Measurements from ENCODE around the gene GORASP2.

Gene GORASP2

DNA sequence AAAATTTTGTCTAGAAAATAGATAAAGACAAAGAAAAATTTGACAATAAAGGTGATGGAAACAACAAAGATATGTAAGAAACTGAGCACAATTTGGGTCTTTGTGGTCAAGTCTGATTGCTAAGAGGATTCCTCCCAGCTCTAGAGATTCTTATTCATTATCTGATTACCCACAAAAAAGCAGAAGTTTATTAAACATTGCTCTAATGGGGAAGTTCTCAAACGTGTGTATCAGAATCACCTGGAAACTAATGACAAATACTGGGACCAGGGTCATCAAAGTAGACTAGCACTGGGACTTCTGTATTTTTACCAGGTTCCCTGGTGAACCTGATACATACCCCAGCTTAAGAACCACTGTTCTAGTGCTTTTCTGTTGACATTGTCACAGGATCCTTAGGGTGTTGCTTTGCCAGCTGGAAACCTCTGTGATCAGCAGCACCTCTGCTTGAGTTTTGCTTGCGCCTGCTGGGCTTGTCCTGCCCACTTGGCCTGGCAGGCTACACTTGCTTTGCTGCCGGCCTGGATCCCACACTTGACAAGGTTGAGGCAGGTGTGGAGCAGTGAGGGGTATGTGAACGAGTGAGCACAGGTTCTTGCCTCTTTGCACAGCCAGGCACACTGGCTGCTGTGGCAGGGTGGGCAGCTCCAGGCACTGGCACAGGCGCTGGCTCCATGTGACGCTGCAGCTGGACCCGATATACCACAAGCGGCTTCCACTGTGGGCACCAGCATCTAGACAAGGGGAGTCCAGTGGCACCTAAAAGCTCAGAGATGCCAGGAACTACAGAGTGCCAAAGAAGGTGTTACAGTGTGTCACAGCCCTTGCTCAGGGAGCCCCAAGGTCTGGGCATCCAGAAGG is 6.2 kb upstream of the GORASP2 start:
- no peak for DNase-seq

DNA sequence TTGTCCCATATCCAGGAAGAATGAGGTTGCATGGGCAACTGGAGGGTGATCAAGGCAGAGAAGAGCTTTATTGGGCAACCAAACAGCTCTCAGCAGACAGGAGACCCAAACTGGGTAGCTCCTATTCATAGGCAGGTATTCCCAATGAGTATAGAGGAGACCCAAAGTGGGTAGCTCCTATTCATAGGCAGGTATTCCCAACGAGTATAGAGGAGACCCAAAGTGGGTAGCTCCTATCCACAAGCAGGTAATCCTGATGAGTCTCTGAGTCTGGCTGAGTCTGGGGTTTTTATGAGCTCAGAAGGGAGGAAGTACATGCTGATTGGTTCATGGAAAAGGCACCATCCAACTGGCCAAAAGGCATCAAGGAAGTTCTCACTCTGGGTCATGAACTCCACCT is 5.3 kb upstream of the GORASP2 start:
- no peak for DNase-seq

DNA sequence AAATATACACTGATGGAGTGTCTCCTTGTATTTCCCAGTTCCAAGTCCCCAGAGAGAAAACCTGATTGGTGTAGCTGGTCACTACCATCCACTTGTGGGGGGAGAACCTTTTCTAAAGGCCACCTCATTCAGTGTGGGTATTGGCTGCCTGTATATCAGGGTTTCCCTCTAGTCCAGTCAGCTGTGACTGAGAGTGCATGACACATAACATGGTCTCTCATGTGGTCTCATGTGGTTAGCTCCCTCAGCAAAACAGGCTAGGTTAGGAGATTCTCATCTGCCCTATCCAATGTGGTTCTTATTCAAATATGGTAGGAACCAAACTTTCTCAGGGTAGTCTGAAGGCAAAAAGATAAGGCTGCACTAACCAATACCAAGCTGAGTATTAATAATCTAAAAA is 4.1 kb upstream of the GORASP2 start:
- no peak for DNase-seq

DNA sequence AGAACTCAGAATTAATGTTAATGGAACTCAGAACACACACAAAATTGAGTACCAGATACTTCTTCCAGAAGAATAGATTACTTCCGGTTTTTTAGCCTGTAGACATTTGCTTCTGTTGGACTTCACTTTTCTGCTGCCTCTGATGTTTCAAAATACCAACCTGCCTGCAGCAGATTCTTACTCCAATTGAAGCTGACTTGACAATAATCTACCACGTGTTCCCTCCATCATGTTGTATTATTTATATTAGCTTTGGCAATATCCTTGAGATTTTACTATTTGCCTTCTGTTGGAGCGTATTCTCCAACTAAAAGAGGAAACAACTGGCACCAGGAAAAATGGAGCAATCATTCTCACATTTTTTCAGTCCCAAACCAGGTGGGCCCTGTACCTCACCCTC is 3.1 kb upstream of the GORASP2 start:
- no peak for DNase-seq

DNA sequence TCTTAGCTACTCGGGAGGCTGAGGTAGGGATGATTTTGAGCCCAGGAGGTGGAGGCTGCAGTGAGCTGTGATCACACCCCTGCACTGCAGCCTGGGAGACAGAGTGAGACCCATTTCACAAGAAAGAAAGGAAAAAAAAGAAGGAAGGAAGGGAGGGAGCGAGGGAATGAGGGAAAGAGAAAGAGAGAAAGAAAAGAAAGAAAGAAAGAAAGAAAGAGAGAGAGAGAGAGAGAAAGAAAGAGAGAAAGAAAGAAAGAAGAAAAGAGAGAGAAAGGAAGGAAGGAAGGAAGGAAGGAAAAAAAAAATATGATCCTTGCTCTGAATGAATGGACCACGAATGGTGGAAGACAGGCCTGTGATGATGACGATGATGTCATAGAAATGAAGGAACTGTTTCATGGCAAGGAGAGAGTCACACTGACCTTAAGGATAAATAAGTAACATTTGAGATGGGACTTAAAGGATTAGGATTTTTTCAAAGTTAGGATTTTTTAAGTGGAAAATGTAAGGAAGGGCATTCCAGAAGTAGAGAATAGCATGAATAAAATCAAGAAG is 2.2 kb upstream of the GORASP2 start:
- no peak for DNase-seq

DNA sequence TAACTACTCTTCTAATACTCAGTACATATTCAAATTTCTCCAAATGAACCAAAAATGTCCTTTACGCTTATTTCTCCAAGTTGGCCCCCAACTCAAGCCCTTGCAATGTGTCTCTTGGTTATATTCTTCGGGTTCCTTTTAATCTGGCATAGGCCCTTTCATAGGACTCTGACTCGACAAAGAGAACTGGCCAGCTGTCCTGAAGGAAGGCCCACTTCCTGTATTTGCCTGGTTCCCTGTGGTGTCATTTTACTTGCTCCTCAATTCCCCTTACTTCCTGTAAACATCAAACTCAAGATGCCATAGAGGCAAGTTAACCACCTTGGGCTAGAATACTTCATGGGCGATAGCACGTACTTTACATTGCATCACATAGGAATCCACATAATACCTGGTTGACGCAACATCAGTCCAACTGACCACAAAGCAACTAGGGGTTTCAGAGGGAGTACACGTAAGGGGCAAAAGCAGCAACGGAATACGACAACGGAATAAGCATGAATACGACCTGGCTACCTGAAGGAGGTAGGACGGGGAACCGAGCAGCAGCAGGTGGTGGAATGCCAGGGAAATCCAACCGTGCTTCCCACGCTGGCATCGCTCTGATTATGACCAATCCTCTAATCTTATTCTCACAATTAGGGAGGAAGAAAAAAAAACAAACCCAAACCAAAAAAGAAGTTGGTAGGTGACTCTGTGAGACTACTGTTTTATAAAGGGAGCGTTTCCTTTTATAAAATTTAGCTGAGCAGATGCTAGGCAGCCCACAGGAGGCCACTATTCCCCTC is 823 bp upstream of the GORASP2 start:
- DNase-seq, result peak in 3 of 51 donors; percentile 14 to 31 (median 19)

DNA sequence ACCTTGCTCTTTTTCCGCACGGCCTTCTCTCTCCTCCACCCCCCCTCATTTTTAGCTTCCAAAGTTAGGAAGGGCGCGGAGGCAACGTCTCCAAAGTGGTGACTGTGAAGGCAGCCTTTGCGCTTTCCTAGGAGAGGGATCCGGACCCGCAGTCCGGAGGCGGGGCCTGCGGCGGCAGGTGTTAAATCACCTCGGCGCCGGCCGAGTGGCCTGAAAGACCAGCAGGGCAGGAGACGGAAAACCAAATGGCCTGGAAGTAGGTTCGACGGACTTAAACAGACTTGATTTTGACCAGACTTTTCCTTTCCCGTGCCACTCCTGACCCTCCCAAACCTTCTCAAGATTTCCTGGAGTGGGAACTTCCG is 615 bp downstream of the GORASP2 start:
- peak in 27 of 51 donors; percentile 3 to 65 (median 33) for DNase-seq

DNA sequence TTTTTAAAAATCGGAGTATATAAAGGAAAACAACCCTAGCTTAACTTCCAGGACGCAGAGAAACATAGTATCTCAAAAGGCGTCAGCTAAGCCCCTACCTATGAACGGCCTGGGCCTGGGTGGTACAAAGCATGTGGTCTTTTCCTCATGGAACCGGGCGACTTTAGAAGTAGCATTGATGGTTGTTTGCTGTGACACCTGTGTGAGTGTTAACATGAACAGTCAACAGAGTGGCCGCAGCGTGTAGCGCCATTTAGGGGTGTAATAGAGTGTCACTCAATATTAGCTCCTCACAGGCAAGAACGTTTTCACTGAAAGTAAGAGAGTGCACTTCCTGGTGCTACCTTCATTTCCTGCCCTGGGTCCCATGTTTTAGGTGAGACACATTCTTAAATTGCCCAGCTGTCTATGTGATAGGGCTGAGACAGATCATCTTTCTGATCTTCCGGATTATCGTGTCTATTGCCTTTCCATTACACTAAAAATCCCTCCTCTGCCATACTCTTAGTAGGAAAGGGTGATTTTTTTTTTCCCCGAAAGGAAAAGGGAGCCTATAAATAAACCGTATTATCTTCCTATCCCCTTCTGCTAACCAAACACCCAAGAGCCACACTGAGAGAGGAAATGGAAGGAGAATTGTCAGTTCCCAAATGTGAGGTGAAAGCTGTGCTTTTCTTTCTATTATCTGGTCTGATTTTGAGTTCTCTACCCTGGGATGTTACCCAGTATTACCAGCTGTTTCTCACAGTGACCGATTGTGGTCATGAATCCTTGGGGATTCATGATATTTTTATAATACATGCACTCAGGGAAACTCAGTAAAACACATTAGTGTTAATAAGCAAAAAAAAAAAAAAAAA is 1.3 kb downstream of the GORASP2 start:
- DNase-seq, result peak in 10 of 51 donors; percentile 2 to 43 (median 4)

DNA sequence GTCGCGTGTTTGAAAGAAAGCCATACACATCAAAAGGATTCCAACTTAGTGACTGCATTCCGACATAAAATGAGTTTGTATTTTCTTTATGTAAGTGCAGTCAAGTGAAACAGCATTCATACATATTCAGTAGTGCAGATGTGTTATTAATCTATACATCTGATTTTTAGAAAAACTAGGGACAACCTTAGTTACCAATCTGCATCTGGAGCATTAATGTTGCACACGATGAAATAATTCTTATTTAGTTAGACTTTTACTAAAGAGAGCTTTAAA is 1.9 kb downstream of the GORASP2 start:
- DNase-seq, result no peak

DNA sequence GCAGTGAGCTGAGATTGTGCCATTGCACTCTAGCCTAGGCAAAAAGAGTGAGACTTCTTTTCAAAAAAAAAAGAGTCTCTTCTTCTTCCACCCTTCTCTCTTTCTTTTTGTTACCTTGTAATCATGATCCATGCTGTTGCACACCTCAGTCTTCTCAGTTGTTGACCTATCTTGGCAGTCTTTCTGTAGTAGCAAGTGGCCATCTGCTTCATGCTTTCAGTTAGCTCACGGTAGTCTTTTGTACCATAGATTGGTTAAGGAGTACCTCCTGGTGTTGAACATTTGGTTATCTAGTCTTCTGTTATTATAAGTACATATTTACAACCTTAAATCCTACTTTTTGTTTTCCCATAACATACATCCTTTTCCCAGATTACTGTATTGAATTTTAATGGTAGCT is 3.1 kb downstream of the GORASP2 start:
- no peak for DNase-seq

DNA sequence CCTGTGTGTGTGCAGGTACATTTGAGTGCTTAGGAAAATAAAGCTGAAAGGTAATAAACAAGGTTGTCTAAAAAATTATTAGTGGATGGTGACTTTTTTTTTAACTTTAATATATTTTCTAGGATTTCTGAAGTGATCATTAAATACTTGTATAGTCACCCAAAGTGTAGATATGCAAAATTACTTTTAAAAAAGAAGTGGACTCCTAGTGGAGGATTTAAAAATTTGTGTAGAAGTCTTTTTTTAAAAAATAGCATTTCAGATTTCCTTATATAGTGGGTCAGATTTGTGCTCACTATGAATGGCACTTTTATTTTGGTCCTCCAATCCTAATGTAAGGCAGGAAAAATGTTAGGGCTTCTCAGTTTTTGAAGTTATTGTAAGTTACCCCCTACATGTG is 3.9 kb downstream of the GORASP2 start:
- DNase-seq, result no peak

DNA sequence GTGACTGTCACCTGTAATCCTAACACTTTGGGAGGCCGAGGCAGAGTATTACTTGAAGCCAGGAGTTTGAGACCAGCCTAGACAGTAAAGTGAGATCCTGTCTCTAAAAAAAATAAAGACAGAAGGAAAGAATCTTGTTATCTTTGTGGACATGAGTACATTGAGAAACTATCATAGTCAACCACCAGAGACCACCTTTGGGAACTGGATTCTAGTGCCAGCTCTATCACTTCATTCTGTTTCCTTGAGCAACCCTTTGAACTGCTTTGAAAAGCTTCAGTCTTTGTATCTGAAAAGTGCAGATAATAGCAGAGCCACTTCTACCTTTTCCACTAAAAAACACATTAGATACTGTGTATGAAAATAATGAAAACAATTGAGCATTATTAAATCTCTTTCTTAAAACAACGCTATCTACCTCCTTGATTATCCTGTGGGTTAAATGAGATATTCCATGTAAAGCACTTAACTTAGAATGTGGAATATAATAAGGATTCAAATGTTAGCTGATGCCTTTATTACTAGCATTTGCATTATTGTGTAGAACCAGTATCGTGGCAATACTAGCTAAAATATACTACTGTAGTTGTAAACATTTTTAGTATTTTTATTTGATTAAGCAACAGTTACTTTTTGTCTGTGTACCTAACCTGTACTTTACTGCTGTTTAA is 8.8 kb downstream of the GORASP2 start:
- DNase-seq, result no peak

DNA sequence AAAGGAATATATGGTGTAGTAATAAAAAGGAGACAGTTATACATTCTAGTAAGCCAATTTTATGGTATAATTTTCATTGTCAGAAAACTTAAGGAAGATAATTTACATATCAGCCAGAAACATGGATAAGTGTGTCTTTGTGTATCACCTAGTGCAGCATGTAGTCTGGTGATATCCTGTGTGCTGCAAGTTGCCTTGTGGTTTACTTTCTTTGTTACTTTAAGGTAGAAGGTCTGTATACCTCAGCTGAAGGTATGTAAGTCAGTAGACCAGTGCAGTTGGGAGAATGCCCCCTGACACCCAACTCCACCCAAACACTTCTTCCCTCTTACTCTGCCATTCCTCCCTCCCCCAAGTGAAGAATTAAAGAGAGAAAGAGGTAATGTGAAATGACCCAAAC is 11.0 kb downstream of the GORASP2 start:
- DNase-seq, result no peak

DNA sequence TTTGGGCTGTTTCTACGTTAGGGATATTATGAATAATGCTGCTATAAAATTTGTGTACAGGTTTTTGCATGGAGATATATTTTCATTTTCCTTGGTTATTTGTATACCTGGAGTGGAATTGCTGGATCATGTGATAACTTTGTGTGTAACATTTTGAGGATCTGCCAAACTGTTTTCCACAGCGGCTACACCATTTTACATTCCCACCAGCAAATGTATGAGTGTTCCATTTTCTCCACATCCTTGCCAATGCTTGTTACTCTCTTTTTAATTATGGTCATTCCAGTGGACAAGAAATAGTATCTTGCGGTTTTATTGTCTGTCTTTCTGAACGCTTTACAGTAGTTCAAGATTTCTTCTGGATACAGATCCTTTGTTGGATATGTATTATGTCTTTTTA is 13.6 kb downstream of the GORASP2 start:
- DNase-seq, result no peak

DNA sequence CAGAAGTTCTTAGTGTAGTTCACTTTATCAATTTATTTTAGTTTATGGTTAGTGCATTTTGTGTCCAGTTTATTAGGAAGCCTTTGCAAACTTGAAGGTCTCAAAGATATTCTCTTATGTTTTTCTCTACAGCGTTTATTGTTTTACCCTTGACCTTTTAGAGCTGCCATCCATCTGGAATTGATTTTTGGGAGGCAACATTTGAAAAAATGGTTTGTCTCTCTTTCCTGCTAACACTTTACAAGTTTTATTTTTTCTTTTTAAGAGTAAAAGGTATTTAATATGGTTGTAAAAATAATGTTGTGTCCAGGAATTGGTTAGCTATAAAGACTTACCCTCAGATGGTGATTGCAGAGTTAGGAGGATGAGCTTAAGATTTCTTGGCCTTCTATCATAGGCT is 14.0 kb downstream of the GORASP2 start:
- DNase-seq, result no peak

DNA sequence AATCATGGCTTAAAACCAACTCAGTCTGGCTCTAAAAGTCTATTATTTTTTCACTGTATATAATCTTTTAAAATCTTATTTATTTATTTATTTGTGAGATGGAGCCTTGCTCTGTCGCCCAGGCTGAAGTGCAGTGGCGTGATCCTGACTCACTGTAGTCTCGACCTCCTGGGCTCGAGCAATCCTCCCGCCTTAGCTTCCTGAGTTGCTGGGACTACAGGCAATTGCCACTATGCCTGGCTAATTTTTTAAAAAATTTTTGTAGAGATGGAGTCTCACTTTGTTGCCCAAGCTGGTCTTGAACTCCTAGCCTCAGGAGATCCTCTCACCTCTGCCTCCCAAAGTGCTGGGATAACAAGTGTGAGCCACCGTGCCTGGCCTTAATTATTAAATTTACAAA is 14.5 kb downstream of the GORASP2 start:
- no peak for DNase-seq

DNA sequence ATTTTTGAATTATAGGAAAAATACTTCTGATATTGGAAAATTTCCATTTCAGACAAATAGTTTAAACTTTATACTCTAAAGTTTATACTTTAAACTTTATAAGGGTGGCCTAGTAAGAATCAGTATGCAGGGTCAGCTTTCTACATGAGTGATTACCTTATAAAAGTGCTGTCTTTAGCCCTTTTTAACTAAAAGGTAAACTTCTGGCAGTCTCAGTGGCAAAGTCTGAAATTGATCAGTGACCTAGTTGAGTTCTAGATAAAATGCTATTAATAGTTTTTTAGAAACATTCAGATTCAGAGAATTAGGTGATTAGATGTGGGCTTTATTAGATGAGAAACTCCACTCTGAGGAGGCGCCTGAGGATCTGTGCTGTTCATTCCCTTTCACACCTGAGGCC is 15.5 kb downstream of the GORASP2 start:
- no peak for DNase-seq

DNA sequence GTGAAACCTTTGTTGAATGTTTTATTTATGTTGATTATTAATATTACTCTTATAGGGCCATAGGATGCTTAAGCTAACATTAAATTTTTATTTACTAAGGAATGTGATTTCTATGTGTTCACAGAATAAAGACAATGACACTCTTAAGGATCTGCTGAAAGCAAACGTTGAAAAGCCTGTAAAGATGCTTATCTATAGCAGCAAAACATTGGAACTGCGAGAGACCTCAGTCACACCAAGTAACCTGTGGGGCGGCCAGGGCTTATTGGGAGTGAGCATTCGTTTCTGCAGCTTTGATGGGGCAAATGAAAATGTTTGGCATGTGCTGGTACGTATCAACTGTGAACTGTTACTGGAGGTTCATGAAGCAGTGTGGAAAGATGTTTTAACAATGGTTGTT is 20.4 kb downstream of the GORASP2 start:
- DNase-seq, result no peak

DNA sequence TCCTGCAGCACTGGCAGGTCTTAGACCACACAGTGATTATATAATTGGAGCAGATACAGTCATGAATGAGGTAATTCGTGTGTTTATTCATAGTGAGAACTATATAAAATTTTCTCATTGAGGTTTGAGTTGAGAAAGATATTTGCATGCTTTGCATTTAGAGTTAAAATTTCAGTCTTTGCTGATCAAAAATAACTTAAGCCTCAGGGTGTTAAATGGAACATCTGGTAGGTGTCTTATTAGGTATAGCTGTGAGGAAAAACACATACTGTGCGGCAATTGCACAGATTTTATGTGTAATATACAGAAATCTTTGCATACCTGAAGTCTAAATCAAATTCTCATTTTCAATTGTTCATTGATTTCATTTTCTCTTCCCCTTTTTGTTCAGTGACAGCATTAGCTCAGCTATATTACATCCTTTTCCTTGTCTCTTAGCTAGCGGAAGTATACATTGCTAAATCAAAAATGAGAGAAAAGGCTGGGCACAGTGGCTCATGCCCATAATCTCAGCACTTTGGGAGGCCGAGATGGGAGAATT is 21.2 kb downstream of the GORASP2 start:
- DNase-seq, result no peak

DNA sequence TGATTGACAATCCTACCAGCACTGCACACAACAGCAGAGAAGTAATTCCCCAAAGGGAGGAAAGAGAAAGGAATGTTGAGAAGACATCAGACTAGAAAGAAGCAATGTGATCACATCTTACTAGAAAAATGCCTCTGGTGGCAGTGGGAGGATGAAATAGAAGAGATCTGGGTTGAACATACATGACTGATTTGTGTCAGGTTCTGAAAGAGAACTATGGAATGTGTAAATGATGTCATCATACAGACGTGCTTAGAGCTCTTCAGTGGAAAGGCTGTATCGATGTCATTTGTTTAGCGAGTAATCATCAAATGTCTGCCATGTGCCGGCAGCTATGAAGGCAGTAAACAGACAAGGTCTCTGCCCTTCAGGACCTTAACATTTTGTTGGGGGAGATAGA is 24.9 kb downstream of the GORASP2 start:
- DNase-seq, result no peak

DNA sequence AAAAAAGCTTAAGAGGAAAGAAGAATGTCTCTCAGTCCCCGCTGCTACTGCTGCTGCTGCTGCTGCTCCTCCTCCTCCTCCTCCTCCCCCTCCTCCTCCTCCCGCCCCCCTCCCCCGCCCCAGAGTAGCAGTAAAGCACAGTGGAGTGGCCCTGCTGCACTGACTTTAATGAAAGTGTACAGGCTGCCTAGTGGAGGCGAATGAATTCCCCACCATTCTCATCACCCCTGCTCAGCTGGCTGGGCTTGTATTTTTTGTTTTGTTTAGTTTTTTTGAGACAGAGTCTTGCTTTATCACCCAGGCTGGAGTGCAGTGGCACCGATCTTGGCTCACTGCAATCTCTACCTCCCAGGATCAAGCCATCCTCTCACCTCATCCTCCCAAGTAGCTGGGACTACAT is 34.3 kb downstream of the GORASP2 start:
- no peak for DNase-seq
